Left ventricle myocardium inferior (tissue), 1 donor: ENCODE data around the gene PLEKHH3. TPM values are rescaled to one million over a fixed set of nuclear protein-coding genes. Genes with fewer than 3 reads are reported as not detected.
A peak's percentile ranks its signal among the peaks of the same experiment; 100 is the strongest.

Source experiments
- DNase-seq: peaks from one replicate; pipeline ENCODE4 v3.0.0-alpha.2; 2020
- H3K27ac ChIP-seq: fragments of 200-600 bp; replicated peaks from 2 replicates; pipeline ENCODE4 v1.8.0; 2021
- H3K27me3 ChIP-seq: fragments of 200-600 bp; 2 replicates; pipeline ENCODE4 v1.8.0; 2021; ENCODE audit warnings: low read depth
- H3K36me3 ChIP-seq: fragments of 200-600 bp; 2 replicates; pipeline ENCODE4 v1.8.0; 2021
- H3K4me1 ChIP-seq: fragments of 200-600 bp; 2 replicates; pipeline ENCODE4 v1.8.0; 2021
- H3K4me3 ChIP-seq: fragments of 200-600 bp; 2 replicates; pipeline ENCODE4 v1.8.0; 2021; ENCODE audit warnings: mild to moderate bottlenecking, moderate library complexity
- H3K9me3 ChIP-seq: fragments of 200-600 bp; replicated peaks from 2 replicates; pipeline ENCODE4 v1.8.0; 2021
- CTCF ChIP-seq: fragments of 200-600 bp; IDR thresholded peaks from 2 replicates; pipeline ENCODE4 v1.8.0; 2021; ENCODE audit warnings: antibody characterized with exemption, mild to moderate bottlenecking, borderline replicate concordance
- intact Hi-C: fragments of 100-400 bp; cut with micrococcal nuclease; formaldehyde crosslinking; loops from one replicate; pipeline ENCODE4 v1.11.0; 2022
- total RNA-seq: library from RNA; stranded (reverse); fragmentation: NEBNext Ultra II Directional; extraction: Animal tissue kit (Norgen Biotek cat#: 25700); gene quantifications from one replicate; pipeline ENCODE4 v1.2.1, GENCODE V29; 2021
- donor health status: DM: no; HTN: yes; CAD: no; lungs with severe emphysema.

Gene PLEKHH3
- total RNA-seq, 1 donor from 2014 or later, result 21.5 TPM

GRCh38 chr17:42681976-42682721, 5.4 kb upstream of the PLEKHH3 start, which contains the start of gene CNTNAP1:
Gene CNTNAP1, plus strand, starts transcription at chr17:42682531. Its CDS starts 299 bp downstream, at chr17:42682830.
- Histone ChIP-seq H3K4me3 (peak within 1 kb of the TSS; percentile 70), H3K9me3 (no peaks in the 10 kb centered on the region), H3K27ac (peak within 1 kb of the TSS; percentile 97), H3K4me1 (peaks cover 72% of the 10 kb centered on the region), H3K36me3 (peaks cover 11% of the 10 kb centered on the region), H3K27me3 (no peaks in the 10 kb centered on the region)
- DNase-seq, result peak; percentile 53
- TF ChIP-seq CTCF, result no peak
- intact Hi-C loops, result no loop called here

- intact Hi-C loops, result no loop called here
- Histone ChIP-seq H3K9me3 (no peaks in the 10 kb centered on the region), H3K36me3 (peaks cover 6% of the 10 kb centered on the region), H3K4me3 (peak overlapping the region; percentile 98), H3K4me1 (peaks cover 86% of the 10 kb centered on the region), H3K27me3 (no peaks in the 10 kb centered on the region), H3K27ac (peak overlapping the region; percentile 97)
- no peak for DNase-seq
- TF ChIP-seq CTCF, result no peak
Measured at GRCh38 chr17:42680331-42680808, 3.6 kb upstream of the PLEKHH3 start.

- peak; percentile 97 for TF ChIP-seq CTCF
- Histone ChIP-seq H3K4me1 (peaks cover 93% of the 10 kb centered on the region), H3K36me3 (no peaks in the 10 kb centered on the region), H3K4me3 (peak overlapping the region; percentile 98), H3K27me3 (no peaks in the 10 kb centered on the region), H3K9me3 (no peaks in the 10 kb centered on the region), H3K27ac (peak overlapping the region; percentile 97)
- intact Hi-C loops, result loop anchor here (10.0 kb wide), 1 partner anchor 65 kb away; no protein-coding TSS in a partner anchor
- DNase-seq, result peak; percentile 84
Measured at GRCh38 chr17:42679492-42680330, 2.9 kb upstream of the PLEKHH3 start.

- Histone ChIP-seq H3K9me3 (no peaks in the 10 kb centered on the region), H3K4me3 (peak overlapping the region; percentile 98), H3K36me3 (no peaks in the 10 kb centered on the region), H3K27ac (peak overlapping the region; percentile 97), H3K4me1 (peaks cover 96% of the 10 kb centered on the region), H3K27me3 (no peaks in the 10 kb centered on the region)
- no peak for TF ChIP-seq CTCF
- intact Hi-C loops, result loop anchor here (10.0 kb wide), 1 partner anchor 64 kb away; no protein-coding TSS in a partner anchor
- no peak for DNase-seq
Measured at GRCh38 chr17:42678951-42679491, 2.2 kb upstream of the PLEKHH3 start.
